HG03280 (cell line): ENCODE results near the gene SSBP4.

ENCODE experiments used
- ATAC-seq: cut with Tn5 transposase; IDR thresholded peaks from one replicate; pipeline ENCODE4 v1.9.1; 2021; ENCODE audit warnings: mild to moderate bottlenecking, moderate library complexity; ENCODE audit not compliant: unreplicated experiment

SSBP4 gene

DNA sequence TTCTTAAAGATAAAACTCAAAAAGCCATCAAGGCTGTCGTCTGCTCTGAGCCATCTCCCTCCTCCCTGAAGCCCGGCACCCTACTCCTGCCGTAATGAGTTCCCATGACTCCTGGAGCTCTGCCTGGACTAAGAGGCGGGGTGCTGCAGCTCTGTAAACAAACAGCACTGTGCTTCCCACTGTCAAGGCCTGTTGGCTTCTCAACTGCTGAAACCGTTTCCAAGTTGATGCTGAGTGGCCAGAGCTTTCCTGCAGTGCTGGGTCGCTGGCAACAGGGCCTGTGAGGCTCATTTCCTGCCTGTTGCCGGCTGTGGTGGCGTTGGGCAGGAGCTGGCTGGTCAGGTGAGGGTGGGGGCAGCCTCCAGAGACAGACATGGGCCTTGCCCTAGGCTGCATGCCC, 45.4 kb downstream of the SSBP4 start:
- ATAC-seq: no peak

DNA sequence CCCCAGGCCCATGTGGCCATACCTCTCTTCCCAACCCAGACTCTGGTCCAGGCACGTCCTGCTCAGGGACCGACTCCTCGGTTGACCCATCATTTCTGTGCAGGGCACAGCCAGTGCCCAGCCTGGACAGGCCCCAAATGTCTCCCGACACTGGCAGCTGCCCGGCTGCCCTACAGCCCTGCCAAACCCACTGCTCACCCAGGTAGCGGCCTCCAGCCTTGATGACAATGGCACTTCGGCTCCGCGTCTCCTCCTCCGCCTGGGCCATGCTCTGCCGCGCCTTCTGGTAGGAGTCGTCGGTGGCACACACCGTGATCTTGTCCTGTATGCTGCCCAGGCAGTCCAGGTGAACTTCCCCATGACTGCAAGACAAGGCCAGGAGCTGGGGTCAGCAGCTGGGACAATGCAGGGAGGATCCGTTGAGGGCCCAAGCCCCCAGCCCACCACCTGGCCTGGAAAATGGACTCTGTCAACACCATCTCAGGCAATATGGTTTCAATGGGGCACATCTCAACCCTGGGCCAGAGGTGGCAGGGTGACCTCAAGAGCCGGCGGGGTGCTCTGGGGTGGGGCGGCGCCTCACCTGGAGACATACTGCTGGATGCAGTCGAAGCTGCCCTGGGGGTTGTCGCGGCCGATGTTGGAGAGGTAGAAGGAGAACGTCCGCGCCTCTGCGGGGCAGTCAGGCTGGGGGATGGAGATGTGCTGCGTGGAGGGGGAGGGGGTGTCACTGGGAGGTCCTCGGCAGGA, 46.2 kb downstream of the SSBP4 start:
- ATAC-seq: no peak

DNA sequence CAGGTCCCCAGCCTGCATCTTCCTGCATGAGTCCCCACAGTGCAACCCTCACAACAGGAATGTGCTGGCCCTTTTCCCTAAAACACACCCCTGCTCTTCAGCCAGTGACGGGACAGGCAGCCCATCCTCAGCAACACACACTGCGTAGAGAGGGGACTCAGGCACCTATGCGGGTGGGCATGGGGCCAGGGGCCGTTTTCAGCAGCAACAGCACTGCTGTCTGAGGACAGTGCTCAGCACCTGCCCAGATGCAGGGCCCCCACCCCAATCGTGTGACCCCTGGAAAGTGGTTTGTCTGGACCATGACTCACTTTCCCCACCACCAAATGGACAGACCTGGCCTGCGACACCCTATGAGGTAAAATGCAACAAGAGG, 46.8 kb downstream of the SSBP4 start:
- ATAC-seq: no peak

DNA sequence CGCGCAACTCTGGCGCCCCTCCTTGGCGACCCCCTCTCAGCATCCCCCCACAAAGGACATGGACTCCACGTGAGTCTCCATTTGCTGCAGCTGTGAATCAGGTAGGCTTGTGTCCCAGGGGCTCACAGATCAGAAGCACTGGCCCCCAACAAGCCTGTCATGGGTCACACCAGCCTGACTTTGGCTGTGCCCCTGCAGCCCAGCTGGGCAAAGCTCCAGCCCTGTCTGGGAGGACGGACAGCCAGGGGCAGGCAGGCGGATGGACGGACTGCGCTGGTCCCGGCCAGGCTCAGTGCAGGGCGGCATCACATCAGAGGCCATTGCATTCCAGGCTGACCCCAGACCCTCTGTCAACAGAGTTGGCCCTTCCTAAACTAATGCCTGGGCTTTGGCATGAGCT, 47.2 kb downstream of the SSBP4 start:
- no peak for ATAC-seq

DNA sequence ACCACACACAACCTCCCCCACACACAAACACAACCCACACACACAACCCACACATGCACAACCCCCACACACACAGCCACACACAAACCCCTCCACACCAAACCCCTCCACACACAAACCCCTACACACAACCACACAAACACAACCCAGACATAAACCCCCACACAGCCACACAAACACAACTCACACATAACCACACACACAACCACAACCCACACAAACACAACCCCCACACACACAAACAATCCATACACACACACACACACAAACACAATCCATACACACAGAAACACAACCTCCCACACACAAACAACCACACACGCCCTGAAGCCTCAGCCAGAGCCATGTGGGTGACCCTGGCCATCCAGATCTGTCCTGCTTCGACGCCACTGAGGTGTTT, 48.8 kb downstream of the SSBP4 start:
- no peak for ATAC-seq

DNA sequence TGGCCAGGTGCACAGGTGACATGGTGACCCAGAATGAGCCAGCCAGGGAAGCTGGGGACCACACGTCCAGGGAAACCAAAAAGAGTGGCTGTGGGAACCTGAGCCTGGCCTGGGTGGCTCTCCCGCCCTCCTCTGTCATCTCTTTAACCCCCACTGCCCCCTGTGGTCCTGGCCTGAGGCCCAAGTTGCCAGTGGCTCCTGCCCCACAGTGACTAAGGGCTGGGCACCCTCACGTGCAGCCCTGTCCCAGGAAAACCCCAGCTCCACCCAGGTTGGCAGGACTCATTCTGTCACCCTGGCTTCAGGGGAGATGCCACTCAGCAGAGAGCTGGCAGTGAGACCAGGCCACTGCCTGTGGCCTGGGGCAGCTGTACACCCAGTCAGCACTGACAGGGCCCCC, 49.3 kb downstream of the SSBP4 start:
- ATAC-seq: no peak

DNA sequence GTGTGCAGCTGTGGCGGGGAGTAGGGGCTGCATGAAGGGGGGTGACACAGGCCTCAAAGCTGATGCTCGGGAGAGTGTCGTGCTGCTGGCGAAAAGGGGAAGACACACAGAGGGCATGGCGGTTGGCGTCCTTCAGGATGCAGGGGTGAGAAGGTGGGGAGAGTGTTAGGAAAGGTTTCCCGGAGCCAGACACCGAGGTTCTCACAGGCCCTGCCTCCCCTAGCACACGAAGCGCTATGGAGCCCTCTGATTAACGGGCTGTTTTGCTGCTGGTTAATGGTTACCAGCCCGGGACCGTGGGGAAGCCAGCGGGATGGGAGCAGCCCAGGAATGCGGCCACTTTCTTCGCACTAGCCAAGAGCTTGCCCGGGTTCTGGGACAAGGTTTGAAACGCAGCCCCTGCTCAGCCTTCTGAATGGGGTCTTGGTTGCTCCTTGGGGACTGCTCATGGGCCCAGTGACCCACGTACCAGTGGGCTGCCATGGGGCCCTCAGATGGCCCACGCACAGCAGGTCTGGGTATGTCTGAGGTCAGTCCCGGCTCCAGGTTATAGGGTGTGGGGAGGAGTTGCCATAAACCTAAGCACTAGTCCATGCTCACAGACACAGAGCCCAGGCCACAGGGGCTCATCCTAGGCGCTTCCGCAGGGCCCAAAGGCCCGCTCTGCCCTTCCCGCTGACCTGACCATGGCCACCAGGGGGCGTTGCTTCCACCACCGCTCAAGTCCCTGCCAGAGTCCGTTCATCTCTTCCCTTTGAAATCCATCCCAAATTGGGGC, 50.1 kb downstream of the SSBP4 start:
- ATAC-seq: no peak

DNA sequence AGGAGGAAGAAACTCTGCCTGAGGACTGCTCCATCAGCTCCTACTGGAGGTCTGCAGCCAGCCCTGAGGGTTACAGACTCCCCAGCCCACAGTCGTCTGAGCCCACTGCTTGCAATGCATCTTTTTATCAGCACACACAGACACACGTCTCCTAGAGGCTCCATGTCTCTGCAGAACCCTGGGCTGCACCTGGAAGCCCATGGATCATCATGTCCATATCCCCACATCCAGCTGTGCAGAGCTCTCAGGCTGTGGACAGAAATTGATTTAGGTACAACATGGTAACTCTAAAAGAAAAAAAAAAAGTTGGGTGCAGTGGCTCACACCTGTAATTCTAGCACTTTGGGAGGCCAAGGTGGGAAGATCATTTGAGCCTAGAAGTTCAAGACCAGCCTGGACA, 51.6 kb downstream of the SSBP4 start:
- no peak for ATAC-seq

DNA sequence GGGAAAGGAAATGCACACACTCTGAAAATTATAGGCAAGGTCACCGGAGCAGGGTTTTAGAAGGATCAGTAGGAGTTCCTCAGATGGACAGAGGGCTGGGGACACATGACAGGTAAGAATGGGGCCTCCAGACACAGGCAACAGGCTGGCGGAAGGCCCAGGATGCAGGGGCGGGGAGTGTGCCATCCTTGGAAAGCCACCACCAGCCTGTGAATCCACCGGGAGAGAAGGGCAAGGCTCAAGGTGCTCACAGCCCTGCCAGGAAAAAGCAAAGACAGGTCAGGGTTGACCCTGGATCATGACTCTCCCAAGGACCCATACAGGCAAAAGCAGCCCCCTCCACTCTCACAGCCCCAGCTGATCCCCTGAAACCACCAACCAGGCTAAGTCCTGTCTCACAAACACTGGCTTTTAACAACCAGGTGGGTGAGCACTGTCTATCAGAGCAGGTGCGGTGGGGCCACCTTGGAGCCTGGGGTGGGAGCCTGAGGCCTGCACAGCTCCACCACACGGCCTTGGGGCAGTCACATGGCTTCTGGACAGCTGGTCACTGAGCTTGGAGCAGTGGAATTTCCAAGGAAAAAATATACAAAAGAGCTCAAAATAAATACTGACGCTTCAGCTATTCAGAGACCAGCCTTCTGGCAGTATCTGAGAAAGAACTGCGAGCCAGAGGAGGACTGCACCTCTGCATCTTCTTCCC, 54.0 kb downstream of the SSBP4 start:
- no peak for ATAC-seq

DNA sequence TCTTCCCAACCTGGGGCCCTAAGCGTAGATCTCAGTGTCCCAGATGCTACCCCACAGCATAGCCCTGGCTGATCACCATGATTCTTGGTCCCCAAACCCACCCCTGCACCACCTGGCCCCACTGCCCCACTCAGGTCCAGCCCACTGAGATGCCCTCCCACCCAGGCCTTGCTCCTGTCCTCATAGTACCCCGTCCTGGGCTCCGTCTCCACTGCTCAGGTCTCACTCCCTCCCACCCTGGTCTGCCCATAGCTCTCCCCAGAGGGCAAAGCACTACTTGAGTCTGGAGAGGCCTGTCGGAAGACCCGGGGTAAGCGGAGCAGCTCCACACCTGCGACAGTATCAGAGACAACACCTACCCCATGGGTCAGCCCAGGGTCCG, 54.5 kb downstream of the SSBP4 start:
- no peak for ATAC-seq

DNA sequence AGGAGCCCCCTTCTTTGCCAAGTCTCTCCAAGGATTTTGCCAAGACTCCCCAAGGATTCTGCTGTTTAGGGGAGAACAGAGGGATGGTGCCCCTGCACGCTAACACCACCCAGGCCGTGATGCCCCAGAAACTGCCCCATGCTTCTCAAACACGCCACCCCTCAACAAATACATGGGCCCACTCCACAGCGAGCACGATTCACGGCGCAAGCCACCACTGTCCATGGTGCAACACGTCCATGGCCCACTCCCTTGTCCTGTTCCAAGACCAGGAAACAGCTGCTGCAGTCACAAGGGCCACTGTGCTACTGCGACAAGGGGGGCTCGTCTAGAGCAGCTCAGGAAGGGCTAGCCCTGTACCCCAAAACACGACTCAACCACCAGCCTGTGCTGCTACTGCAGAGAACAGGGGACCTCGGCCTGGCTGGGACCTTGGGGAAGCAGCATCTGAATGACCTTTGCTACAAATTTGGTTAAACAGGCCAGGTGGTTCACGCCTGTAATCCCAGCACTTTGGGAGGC, 55.2 kb downstream of the SSBP4 start:
- ATAC-seq: no peak

DNA sequence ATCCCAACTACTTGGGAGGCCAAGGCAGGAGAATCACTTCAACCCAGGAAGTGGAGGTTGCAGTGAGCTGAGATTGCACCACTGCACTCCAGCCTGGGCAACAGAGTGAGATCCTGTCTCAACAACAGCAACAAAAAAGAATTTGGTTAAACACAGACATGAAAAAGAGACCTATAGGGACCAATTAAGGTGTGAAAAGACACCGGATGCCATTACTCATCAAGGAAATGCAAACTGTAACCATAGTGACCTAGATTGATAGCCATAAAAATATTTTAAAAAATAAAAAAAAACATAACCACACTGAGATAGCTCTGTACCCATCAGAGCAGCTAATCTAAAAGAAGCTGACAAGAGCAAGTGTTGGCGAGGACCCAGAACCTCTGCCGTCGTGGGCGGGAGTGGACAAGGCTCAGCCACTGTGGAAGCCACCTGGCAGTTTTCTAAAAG, 55.8 kb downstream of the SSBP4 start:
- ATAC-seq: no peak

DNA sequence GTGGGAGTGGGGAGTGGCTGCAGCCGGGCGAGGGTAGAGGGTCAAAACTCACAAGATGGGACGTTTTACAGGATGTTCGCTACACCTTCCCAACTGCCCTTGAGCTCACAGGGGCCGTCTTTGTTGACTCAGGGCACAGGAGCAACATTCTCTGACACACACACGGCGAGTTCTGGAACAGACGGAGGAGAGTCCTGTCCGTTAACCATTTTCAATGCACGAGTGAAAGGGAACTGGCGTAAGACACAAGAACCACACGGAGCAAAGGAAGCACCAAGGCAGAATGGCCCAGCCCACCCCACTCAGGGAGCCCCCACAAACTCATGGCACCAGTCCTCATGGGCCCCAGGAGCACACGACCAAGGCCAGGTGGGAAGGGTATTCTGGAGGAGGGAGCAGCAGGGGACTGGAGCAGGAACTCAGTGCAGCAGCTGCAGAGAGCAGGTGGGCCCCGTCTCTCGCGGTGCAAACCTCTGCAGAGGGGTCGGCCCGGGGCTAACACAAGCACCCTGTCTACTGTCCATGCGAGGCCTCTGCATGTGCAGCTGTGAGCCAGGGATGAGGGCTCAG, 56.6 kb downstream of the SSBP4 start:
- ATAC-seq: no peak

DNA sequence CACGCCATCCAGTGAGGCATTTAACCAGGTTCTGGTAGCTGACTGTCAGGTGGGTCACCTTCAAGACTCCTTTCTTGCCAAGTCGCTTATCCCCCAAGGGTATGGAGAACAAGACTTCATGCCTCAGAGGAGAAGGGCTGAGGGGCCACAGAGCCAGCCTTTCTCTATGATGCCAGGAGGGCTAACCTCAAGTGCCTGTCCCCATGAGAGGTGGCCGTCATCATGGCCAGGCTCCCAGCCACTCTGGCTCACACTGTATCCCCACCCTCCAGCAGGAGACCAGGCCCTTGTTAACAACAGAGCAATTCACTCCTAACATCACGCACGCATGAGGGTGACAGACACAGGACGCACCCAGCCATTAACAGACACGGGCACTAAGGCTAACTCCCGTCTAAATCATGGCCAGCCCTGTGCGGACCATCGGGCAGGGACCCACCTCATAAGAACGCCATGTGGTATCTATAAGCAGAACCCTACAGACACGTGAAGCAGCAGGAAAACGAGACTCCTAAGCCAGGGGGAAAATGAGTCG, 57.4 kb downstream of the SSBP4 start:
- no peak for ATAC-seq

DNA sequence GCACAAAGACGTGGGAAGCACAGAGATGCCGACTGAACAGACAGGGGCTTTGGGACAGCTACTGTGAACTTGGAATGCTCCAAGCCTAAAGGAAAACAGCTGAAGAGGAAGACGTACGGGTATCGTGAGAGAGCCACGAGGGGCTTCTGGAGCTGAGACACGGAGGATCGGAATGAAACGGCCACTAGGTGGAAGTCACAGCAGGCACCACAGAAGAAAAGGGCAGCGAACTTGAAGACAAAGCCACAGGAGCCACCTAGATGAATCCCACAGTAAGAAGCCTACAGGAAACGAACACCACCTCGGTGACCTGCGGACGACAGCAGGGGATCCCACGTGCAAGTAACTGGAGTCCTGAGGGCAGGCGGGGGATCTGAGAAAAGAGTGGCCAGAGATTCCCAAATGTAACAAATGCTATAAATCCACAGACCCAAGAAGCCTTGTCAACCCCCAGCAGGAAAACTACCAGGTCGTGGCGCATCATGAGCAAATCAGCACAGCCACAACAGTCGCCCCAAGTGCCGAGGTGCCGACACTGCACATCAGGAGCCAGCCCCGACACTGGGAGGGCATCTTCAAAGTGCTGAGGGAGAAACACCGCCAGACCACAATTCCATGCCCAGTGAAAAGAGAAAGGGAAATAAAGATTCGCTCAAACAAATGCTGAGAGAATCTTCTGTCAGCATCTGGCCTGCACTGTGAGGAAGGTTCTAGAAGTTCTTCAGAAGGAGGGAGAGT, 58.0 kb downstream of the SSBP4 start:
- ATAC-seq: no peak

DNA sequence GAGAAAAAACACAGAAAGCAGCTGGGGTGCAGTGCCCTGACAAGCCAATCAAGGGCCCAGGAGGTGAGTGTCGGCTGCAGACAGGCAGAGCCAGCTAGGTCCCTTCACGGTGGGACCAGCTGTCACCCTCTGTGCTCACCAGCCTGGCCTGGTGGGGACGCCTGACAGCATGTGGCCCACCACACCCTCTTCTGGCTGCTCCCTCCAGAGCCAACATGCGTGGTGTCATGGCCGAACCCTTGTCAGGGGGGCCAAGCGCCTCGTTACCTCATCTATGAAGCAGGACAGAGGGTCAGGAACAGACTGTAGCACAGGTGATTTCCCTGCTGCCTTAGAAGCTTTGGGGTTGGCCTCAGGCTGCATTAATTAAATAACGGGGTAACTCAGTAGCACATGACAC, 58.8 kb downstream of the SSBP4 start:
- ATAC-seq: no peak

DNA sequence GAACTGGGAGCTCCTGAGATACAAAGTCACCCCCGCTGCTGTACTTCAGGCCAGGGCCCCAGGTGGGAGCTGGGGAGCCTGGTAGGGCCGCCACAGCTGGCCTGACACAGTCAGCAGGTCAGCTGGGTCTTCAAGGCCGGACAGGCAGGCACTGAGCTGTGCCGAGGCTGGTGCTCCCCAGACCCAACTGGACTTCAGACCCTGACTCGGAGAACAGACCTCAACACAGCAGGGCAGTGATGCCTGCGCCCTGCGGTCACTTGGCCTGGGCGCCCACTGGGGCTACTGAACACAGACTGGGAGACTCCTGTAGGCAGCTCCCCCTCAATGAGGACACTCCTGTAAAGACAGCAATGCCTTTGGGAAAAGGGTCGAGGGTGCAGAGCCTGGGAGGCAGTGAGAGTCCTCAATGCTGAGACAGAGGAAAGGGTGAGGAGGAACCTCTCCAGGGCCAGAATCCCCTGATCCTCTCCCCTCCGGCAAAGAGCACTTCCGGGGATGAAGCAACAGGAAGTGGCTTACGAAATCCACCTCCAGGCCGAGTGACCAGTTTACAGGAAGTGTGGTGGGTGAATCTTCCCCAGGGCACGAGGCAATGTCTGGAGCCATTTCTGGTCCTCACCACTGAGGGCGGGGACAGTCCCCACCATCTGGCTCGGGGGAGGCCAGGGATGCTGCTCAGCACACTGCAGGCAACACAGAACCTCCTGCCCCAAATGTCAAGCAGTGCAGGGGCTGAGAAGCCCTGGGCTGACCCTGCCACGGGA, 59.5 kb downstream of the SSBP4 start:
- ATAC-seq: peak; percentile 61

DNA sequence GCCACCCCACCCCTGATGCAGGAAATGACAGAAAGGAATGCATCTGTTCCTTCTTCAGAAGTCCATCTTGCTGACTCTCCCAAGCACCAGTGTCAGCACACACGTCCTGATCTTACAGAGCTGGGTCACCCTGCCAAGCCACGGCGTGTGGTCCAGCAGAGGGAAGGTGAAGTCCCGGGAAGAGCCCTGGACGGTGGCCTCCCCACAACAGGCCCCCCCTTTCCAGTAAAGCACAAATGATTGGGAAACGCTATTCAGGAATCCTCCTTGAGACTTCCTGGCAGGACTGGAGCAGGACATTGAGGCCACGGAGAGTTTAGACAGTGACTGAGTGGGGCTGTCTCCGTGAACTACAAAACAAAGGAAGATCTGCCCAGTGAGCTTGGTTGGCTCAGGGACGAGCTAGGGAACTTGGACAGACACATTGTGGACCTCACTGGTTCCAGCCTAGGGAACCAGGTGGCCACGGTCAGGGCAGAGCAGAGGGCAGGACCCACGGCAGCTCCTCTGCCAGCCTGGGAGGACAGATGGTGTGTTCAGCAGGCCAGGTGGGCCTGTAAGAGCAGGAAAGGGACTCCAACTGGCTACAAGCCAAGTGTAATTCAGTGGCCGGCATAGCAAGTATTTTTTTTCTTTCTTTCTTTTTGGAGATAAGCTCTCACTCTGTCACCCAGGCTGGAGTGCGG, 61.0 kb downstream of the SSBP4 start:
- no peak for ATAC-seq
